Inflammatory macrophage (primary cell): ENCODE results near the gene DNAH11.
A peak's percentile ranks its signal among the peaks of the same experiment; 100 is the strongest.
"Not testable (repeated sequence)": the region's sequence is repeated elsewhere in the genome, so short reads cannot be mapped to it uniquely, and the experiment has no call there.

Experiments
- DNase-seq, 2 donors: peaks; one replicate each; pipeline ENCODE4 v3.0.0-alpha.2; 2020 to 2022

The DNAH11 gene

GRCh38 chr7:21618706-21619105 lies 75.9 kb downstream of the DNAH11 start:
- DNase-seq: no peak

GRCh38 chr7:21620054-21620453 lies 77.2 kb downstream of the DNAH11 start:
- DNase-seq: no peak

- DNase-seq: no peak
Measured at GRCh38 chr7:21624320-21624719, 81.5 kb downstream of the DNAH11 start.

GRCh38 chr7:21636694-21637093 lies 93.9 kb downstream of the DNAH11 start:
- no peak for DNase-seq

- DNase-seq: no peak
Measured at GRCh38 chr7:21639206-21639868, 96.5 kb downstream of the DNAH11 start.

- no peak for DNase-seq
Measured at GRCh38 chr7:21640105-21640504, 97.3 kb downstream of the DNAH11 start.

- no peak for DNase-seq
Measured at GRCh38 chr7:21641546-21641945, 98.7 kb downstream of the DNAH11 start.

GRCh38 chr7:21642422-21642821 lies 99.6 kb downstream of the DNAH11 start:
- no peak for DNase-seq

- no peak for DNase-seq
Measured at GRCh38 chr7:21651697-21652096, 108.9 kb downstream of the DNAH11 start.

GRCh38 chr7:21653623-21654022 lies 110.8 kb downstream of the DNAH11 start:
- DNase-seq: no peak

GRCh38 chr7:21656081-21656480 lies 113.2 kb downstream of the DNAH11 start:
- no peak for DNase-seq

- DNase-seq: no peak
Measured at GRCh38 chr7:21656796-21657195, 114.0 kb downstream of the DNAH11 start.

- DNase-seq: no peak
Measured at GRCh38 chr7:21670496-21670895, 127.7 kb downstream of the DNAH11 start.

GRCh38 chr7:21671859-21672258 lies 129.0 kb downstream of the DNAH11 start:
- DNase-seq: peak in 1 of 2 donors; percentile 18

- no peak for DNase-seq
Measured at GRCh38 chr7:21675255-21675654, 132.4 kb downstream of the DNAH11 start.

GRCh38 chr7:21690705-21691104 lies 147.9 kb downstream of the DNAH11 start:
- no peak for DNase-seq

- DNase-seq: not testable (repeated sequence)
Measured at GRCh38 chr7:21691146-21691545, 148.3 kb downstream of the DNAH11 start.

GRCh38 chr7:21700587-21700986 lies 157.7 kb downstream of the DNAH11 start:
- DNase-seq: not testable (repeated sequence)

GRCh38 chr7:21702303-21702702 lies 159.5 kb downstream of the DNAH11 start:
- DNase-seq: no peak

GRCh38 chr7:21704359-21704758 lies 161.5 kb downstream of the DNAH11 start:
- no peak for DNase-seq

GRCh38 chr7:21706131-21706530 lies 163.3 kb downstream of the DNAH11 start:
- DNase-seq: no peak

- no peak for DNase-seq
Measured at GRCh38 chr7:21707566-21707965, 164.7 kb downstream of the DNAH11 start.

- no peak for DNase-seq
Measured at GRCh38 chr7:21708096-21708495, 165.3 kb downstream of the DNAH11 start.

- DNase-seq: no peak
Measured at GRCh38 chr7:21717323-21717722, 174.5 kb downstream of the DNAH11 start.

- DNase-seq: no peak
Measured at GRCh38 chr7:21718391-21718790, 175.6 kb downstream of the DNAH11 start.
